HG03280 (cell line): ENCODE data around the gene ASCC3.
"Not testable (repeated sequence)": the region's sequence is repeated elsewhere in the genome, so short reads cannot be mapped to it uniquely, and the experiment has no call there.

Source experiments
- ATAC-seq: cut with Tn5 transposase; IDR thresholded peaks from one replicate; pipeline ENCODE4 v1.9.1; 2021; ENCODE audit warnings: mild to moderate bottlenecking, moderate library complexity; ENCODE audit not compliant: unreplicated experiment

Gene ASCC3

DNA sequence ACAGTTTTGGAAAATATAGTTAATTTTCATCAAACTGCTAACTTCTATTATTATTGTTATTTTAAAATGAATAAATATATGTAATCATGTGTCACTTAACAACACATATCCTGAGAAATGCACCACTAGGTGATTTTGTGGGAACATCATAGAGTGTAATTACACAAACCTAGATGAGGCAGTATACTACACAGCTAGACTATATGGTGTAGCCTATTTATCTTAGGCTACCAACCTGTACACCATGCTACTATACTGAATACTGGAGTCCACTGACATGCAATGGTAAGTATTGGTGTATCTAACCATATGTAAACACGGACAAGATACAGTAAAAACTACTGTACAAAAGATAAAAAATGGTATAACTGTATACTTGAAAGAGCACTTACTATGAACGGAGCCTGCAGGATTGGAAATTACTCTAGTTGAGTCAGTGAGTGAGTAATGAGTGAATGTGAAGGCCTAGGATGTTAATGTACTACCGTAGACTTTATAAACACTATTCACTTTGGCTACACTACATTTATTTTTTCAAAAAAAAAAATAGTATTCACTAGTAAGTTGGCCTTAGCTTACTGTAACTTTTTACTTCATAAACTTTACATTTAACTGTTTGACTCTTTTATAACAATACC lies 72.4 kb downstream of the ASCC3 start:
- peak; percentile 13 for ATAC-seq

DNA sequence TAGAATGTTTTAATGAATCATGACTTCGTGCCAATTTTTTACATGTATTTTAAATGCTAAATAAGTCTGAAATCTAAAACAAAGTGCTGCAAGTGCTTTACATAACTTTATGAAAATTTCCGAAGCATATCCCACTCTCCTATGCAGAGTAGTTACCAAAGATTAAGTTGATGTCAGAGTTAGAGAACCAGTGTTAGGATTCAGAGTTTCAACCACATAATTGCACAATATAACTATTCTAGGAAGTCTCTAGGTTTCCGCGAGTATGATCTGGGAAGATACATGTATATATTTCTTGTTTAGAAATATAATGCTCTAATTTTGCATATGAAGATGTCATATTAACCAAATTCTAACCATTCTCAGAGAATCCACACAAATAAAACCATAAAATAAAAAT lies 74.8 kb downstream of the ASCC3 start:
- ATAC-seq, result no peak

DNA sequence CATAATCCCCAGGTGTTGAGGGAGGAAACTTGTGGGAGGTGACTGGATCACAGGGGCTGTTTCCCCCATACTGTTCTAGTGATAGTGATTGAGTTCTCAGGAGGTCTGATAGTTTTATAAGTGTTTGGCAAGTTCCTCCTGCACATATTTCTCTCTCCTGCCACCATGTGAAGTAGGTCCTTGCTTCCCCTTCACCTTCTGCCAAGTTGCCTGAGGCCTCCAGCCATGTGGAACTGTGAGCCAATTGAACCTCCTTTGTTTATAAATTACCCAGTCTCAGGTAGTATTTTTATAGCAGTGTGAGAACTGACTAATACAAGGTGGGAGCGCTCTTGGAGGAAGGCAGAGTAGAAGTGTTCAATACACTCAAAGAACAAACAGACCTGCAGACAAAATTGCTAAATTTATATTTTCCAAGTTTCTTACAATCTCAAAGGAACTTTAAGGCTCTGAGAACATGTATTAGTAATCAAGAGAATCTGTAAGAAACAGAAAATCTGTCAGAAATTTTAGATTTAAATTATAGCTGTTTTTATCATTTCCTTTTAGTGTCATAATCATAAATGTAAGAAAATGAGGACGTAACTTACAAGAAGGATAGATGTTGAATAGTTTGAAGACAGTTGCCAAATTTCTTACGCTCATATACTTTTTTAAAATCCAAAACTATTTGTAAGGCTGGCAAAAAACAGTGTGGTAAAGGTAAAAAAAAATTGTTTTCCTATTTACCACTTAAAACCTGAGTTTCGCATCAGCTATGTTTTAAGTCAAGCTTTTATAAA lies 77.7 kb downstream of the ASCC3 start:
- ATAC-seq, result no peak

DNA sequence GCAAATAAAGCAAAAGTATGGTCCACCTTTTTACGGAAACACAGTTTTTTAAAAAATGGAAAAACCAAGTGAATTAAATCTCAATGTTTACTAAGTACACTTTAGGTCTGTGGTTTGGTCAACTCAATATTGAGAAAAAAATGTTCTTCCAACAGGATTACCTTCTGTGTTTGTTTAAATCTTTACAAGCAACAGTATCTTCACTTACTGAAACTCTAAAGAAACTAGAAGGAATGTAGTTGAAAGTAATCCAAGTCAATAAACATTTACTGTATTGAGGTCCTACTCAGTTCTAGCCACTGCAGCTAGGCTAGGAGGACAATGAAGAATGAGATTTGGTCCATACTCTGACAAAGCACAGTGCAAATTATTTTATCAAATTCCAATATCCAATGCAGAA lies 80.1 kb downstream of the ASCC3 start:
- no peak for ATAC-seq

DNA sequence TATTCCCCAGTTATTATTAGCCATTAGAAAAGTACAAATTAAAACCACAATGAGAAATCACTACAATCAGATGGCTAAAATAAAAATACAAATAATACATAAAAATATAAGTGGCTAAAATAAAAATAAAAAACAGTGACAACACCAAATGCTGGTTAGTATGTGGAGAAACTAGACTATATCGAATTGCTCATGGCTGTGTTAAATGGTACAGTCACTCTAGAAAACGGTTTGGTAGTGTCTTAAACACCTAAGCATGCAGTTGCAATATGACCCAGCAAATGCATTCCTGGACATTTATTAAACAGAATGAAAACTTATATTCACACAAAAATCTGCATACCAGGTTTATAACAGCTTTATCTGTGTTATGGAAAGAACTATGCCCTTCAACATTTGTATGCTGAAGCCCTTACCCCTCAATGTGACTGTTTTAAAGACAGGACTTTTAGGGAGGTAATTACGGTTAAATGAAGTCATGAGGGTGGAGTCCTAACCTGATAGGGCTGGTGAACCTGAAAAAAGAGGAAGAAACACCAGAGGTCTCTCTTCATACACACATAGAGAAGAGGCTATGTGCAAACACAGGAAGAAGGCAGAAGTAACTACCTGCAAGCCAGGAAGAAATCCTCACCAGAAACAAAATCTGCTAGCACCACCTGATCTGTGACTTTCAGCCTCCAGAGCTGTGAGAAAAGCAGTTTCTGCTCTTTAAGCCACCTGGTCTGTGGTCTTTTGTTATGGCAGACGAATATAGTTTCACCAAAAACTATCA lies 84.9 kb downstream of the ASCC3 start:
- peak; percentile 94 for ATAC-seq

DNA sequence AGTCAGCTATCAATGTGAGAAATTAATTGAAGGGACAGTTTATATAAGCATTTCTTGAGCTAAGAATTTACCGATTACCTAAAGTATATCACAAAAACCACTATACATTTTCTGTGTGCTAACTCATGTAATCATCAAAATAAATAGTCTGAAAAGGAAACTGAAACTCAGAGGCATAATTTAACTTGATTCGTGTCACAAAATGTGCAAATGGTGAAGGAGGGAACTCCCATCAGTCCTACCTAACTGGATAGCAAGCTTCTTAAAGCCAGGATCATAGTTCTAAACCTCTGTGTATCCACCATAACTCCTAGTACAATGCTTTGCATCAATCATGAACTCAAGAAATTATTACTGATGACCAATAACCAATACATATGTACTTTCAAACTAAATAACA lies 91.0 kb downstream of the ASCC3 start:
- no peak for ATAC-seq

DNA sequence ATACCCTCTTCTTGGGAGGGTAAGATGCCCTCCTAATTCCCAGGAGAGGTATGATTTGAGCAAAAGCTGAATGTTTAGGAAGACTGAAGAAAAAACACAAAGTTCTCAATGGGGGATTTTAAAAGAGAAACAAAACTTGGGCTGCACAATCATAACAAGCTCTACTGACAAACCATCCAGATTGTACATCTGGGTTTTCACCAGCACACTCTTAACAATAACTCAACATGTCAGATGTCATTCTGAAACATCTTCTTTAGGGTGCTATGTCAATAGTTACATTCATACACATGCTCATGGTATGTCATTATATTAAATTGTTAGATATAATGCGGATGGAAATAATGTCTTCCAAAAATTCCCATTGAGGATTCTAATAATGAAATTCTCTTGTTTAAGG lies 95.1 kb downstream of the ASCC3 start:
- no peak for ATAC-seq

DNA sequence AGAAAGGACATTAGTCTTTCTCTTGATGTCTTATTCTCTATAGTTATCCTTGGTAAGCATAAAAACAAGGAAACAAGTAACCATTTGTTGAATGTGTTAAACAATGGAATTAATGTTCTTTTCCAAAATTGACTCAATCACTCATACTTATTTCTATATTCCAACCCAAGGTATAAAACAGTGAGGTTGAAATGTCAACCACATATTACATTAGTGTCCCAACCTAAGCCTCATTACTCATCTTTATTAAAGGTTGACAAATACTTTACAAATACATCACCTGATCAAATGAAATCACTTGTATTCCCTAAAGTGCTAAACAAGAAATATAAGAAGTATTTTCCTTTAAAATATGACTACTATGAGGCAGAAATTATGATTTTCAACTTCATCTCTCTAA lies 100.5 kb downstream of the ASCC3 start:
- no peak for ATAC-seq

DNA sequence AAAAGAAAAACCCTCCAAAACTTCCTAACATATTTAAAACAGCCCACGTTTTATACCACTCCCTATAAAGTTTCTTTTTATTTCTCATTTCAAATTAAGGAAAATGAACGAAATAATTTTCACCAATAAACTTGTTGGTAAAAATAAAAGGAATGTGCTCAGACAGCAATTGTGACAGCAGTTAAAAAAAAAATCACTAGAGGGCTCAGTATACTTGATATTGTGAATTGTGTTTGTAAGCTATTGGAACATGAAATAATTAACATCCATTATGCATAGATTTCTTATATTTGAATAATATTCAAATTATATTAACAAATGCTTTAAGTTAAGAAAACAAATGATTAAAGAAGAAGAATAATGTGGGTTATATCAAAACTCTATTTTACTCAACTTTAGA lies 105.5 kb downstream of the ASCC3 start:
- no peak for ATAC-seq

DNA sequence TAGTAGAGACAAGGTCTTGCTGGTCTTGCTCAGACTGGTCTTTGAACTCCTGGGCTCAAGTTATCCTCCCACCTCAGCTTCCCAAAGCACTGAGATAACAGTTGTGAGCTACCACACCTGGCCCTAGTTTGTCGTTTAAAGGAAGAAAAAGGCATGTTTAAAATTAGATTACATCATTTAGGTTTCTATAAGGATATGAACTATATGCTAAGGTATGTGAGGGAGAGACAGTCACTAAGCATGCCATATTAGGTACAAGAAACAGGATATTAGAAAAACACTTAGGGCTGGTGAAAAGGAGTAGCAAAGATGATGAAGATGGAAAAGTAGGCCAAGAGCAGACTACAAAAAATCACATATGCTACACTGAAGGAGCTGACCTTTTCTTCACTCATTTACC lies 106.4 kb downstream of the ASCC3 start:
- ATAC-seq, result no peak

DNA sequence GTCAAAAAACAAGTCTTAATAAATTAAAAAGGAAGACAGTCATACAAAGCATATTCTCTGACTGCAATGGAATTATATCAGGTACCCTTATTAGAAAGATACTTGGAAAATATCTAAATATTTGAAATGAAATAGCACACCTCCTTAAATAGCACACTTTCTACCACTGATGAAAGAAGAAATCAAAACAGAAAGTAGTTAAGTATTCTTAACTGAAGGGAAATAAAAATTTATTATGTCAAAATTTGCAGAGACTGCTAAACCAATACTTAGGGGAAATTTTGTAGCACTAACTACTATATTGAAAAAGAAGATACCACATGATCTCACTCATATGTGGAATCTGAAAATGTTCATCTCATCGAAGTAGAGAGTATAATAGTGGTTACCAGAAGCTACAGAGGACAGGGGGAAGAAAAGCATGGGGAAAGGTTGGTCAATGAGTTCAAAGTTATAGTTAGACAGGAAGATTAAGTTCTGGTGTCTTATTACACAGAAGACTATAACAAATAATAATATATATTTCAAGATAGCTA lies 112.2 kb downstream of the ASCC3 start:
- no peak for ATAC-seq

DNA sequence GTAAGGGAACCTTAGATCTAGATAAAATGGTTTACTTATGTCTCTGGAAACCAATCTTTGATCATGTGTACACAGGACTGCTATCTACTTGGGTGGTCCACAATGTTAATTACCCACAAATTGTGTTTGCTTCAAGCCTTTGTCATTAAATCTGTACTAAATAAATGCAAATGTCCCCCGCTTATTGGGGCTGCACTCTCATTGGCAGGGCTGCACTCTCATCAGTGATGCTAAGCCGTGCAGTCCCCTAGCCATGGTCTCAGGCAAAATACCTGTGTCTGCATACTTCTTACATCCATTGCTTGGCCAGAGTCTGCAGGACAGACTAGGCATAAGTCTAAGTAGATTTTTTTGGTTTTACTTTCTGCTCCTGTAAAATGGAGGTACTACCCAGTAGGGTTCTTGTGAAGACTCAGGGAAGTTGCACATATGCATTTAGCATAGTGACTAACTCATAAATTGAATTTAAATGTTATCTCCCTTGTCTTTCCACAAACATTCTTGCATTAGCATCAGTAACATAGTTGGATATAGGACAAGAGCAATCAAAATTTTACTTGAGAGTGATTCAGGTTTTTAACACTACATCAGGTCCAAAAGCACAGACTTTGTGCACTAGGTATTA lies 117.4 kb downstream of the ASCC3 start:
- no peak for ATAC-seq

DNA sequence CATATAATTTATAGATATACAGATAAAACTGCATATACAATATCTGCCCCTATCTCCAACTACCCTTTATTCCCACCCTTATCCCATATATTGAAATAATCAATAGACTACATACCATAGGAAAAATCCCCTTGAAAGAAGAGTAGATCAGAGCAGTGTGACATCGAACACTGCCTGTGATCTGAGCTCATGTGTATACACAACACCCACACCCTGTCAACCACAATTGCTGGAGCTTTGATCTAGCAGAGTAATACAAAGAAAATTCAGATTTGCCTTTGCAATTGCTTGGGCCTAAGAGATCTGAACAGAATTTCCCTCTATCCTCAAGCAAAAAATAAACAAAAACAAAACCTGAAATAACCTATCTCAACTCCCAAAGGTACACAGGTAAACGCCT lies 119.3 kb downstream of the ASCC3 start:
- no peak for ATAC-seq

DNA sequence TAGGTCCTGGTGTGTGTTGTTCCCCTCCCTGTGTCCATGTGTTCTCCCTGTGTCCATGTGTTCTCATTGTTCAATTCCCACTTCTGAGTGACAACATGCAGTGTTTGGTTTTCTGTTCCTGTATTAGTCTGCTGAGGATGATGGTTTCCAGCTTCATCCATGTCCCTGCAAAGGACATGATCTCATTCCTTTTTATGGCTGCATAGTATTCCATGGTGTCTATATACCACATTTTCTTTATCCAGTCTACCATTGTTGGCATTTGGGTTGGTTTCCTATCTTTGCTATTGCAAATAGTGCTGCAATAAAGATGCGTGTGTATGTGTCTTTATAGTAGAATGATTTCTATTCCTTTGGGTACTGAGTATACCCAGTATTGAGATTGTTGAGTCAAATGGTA lies 122.7 kb downstream of the ASCC3 start:
- ATAC-seq, result not testable (repeated sequence)

DNA sequence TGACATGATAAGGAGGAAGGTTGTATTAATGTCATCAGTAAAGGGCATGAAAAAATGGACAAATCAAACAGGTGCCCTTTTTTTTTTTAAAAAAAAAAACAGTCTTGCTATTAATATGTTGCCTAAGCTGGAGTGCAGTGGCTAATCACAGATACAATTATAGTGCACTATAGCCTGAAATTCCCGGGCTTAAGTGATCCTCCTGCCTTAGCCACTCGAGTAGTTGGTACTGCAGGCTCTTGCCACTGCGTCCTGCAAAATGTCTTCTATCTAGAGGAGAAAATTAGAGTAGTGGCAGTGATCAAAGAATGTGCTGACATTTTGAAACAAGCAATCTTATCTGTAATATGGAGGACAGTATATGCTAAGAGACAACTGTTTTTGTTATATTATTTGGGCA lies 127.7 kb downstream of the ASCC3 start:
- ATAC-seq, result no peak

DNA sequence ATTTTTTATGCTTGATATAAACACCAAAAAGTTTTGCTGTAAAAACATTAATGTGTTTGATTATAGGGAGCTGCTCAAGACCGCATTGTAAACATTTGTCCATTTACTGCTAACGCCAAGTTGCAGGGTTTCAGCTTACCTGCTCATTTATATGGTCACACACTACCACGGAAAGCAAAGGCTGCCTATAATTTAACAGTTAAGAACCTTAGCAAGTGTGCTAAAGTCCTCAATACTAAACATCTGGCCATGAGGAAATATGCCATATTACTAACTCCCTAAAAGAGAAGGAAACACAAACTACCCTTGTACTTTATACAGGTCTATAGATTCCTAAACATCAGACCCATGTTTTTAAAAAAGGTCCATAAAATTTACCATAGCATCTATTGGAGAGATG lies 129.5 kb downstream of the ASCC3 start:
- ATAC-seq, result no peak

DNA sequence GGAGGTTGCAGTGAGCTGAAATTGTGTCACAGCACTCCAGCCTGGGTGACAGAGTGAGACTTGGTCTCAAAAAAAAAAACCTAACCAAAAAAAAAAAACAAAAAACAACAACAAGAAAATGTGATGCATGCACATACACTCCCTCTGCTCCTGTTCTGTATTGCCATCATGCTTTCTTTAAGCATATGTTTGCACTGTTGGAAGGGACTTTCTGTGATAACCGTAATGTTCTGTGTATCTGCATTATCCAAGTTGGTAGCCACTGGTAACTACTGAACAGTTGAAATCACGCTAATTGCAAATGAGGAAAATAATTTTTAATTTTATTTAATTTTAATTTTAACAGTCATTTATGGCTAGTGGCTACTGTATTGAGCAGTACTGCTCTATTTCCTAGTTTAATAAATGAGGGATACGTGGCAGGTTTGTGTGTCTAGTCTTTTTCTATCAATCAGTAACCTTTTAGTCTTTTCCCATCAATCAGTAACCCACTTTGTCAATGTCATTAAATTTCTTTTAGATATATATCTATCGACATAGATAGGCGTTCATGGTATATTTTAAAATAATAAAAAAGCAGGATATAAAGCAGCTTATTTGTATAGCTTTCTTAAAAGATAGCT lies 135.6 kb downstream of the ASCC3 start:
- no peak for ATAC-seq

DNA sequence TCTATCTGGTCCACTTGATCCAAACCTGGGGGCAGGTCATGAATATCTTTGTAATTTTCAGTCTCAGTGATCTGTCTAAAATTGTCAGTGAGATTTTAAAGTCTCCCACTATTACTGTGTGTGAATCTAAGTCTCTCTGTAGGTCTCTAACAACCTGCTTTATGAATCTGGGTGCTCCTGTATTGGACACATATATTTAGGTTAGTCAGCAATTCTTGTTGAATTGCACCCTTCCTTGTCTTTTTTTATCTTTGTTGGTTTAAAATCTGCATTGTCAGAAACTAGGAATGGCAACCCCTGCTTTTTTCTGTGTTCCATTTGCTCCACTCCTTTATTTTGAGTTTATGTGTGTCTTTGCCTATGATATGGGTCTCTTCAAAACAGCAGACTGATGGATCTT lies 140.7 kb downstream of the ASCC3 start:
- no peak for ATAC-seq

DNA sequence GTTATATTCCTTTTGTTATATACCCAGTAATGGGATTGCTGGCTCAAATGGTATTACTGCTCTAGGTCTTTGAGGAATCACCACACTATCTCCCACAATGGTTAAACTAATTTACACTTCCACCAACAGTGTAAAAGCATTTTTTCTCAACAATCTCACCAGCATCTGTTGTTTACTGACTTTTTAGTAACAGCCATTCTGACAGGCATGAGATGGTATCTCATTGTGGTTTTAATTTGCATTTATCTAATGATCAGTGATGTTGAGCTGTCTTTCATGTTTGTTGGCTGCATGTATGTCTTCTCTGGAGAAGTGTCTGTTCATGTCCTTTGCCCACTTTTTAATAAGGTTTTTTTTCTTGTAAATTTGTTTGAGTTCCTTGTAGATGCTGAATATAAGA lies 143.4 kb downstream of the ASCC3 start:
- ATAC-seq, result not testable (repeated sequence)

DNA sequence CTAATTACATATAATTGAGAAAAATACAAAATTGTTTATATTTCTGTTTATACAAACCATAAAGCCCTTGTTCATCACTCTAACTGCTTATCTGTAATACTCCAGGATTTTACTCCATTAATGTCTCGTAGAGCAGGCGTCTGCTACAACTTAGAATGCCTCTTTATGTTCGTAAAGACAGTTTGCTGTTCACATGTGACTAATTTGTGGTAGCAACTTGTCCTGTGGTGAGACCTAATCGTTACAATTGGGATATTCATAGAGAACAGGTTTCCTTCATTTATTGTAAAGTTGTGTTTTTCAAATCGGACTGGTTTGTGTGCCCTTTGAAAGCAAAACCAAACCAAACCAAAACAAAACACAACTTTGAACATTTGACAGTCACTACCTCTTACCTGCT lies 149.7 kb downstream of the ASCC3 start:
- no peak for ATAC-seq
